C1 segment of cervical spinal cord (tissue), 14 donors: ENCODE measurements around the gene NFE2L1.
A peak's percentile ranks its signal among the peaks of the same experiment; 100 is the strongest.
"Not testable (repeated sequence)": the region's sequence is repeated elsewhere in the genome, so short reads cannot be mapped to it uniquely, and the experiment has no call there.

Experiments
- DNase-seq, 14 donors: peaks; one replicate each; lab custom pipeline; 2025; lab: John Stamatoyannopoulos, UW

NFE2L1 gene

DNA sequence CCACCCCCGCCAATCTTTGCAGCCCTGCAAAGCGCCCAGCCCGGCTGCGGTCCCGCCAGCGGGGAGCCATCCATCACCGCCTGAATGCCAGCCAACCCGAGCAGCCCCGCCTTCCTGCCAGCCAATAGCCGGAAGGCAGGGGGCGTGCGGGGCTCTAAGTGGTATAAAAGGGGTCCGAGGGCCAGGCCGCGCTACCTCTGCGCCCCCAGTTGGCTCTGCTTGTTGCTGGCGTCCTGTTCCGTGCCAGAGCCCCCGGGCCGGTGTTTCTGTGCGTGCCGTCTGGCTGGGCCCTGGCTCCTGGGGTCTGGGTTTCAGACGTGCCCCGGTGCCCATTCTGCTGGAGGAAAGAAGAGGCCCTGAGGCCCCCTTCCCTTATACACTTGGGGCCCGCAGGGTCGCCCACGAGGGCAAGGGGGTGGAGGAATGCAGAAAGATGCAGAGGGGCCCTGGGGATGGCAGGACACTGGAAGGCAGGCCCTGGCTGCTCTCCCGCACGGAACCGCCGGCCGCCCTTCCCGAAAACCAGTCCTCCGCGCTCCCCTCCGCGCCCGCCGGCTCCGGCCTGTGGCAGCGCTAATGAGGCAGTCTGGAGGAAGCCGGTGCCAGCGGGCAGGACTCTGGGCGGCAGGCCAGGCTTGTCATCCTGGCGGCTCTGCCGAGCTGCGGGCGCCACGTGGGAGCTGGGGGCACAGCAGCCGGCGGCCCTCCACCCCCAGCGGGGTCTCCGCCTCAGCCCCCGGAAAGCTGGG lies 24.6 kb upstream of the NFE2L1 start:
- DNase-seq, result peak in 13 of 14 donors; percentile 39 to 90 (median 79)

DNA sequence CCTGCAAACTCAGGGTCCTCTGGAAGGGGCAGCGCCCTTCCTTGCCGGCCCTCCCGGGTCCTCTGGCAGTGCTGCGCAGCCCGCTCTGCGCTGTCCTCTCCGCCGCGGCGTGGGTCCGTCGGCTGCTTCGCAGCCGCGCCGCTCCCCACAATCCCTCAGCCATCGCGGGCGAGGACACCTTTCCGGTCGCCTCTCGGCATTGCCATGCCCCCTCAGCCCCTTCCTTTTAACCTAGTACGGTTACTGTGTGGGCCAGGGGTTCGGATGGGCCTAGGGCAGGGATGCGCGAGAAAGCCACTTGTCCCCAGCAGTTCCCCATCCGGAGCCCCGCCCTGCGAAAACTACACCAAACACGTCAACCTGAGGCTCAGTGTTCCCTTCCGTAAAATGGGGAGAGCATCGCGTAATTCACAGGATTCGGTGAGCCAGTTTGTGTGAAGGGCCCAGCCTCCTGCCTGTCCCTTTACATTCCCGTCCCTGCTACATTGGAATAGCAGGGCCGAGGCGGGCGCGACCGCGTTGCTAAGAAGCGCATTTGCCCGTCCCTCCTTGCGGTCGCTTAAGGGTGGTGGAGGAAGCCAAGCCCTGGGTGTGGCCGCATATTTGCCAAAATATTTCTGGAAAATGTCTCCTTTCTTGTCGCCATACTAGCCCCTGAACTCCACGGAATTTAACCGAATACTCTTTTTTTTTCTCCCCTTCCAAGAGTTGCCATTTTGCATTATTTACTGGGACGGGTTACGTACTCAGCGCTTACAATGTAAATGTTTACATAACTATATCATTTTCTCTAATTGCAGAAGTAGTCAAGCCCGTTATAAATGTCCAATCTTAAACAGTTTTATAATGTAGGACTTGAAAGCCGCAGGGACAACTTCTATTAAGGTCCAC lies 23.8 kb upstream of the NFE2L1 start:
- peak in 6 of 14 donors; percentile 18 to 66 (median 54) for DNase-seq

DNA sequence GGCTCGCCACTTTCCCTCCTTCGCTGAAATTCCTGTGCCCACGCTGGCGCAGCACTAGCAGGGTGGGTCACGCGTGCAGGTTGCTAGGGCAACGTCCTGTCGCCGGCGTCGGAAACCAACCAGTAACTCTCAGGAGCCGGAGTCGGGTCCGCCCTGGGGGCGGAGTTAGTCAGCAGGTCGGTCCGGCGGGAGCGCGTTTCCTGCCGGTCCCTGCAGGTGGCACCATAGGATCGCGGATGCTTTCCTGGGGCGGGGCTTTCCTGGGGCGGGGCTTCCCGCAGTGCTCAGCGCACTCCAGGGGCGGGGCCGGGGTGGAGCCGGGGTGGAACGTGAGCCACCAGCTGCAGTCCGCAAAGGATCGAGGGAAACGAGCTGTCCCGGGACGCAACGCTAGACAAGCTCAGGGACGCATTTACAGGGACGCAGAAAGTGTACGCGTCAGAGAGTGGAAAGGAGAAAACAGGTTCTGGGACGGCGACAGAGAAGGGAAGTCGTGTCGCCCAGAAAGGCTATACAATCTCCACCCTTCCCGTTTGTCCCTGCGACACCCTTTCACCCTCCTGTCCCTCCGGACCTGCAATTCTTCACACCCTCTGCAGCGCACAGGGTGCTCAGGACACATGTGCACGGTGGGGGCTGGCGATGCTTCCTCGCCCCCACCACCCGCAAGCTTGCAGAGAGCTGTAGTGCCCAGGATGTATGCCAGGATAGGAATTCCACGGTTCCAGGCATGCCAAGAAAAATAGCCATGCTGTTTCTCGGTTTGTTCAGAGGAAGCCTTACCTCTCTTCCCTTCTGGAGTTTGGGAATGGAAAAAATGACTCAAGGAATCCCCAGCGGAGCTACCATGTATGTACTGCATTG lies 22.9 kb upstream of the NFE2L1 start:
- DNase-seq, result peak; percentile 79 to 98 (median 96)

DNA sequence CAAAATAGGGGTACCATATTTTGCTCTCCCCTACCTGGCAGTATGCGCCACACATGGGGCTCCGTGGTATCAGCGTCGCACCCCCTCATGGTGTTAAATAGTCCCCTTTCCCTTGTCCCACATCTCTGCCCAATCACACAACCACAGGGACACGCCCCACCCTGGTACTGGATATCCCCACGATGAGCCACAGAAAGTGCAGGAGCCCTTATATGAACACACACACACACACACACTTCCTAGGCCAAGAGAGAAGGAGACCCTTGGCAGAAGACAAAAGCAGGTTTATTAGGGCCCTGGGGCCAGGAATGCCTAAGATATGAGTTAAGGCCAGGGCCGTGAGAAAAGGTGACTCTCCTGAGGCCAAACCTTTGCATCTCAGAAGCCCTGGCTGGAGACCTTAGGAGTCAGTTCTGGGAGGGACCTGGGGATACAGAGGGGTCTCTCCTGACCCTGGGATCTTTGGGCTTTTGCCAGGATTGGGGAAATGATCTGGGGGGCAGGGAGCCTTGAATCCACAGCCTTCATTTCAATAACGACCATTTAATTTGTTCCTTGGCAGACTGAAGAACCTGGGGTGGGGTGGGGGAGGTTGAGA lies 22.2 kb upstream of the NFE2L1 start:
- DNase-seq, result no peak

DNA sequence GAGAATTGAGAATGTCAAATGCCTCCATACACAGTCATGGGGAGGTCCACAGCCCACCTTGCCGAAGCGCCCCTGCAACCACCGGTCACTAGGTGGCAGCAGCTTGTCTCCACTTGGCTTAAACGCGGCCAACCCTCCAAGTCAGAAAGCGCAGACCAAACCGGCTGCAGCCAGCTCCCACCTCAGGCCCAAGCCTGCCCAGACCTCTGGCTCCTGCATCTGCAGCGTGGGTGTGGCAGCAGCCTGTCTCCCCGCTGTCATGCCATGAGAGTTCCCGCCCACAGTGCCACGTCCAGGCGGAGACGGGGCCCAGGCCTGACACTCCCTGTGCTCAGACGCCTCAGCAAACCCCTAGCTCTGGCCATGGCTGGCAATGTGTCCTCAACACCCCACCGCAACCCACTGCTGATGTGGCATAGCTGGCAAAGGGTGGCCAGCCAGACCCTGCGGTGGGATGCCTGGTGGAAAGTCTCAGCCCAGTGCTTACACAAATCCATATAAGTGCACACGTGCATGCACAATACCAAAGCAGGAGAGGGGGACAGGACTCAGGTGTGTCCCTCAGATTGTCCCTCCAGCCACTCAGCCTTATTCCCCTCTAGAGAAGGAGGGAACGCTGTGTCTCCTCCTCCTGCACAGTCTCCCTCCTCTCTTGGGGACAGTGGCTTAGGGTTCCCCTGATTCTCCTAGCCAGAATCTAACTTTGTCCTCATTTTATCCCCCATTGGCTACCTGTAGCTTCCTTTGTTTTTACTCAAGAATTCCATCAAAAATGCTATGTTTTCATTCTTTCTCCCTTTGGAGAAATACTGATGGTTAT lies 21.4 kb upstream of the NFE2L1 start:
- peak in 12 of 14 donors; percentile 32 to 79 (median 65) for DNase-seq

DNA sequence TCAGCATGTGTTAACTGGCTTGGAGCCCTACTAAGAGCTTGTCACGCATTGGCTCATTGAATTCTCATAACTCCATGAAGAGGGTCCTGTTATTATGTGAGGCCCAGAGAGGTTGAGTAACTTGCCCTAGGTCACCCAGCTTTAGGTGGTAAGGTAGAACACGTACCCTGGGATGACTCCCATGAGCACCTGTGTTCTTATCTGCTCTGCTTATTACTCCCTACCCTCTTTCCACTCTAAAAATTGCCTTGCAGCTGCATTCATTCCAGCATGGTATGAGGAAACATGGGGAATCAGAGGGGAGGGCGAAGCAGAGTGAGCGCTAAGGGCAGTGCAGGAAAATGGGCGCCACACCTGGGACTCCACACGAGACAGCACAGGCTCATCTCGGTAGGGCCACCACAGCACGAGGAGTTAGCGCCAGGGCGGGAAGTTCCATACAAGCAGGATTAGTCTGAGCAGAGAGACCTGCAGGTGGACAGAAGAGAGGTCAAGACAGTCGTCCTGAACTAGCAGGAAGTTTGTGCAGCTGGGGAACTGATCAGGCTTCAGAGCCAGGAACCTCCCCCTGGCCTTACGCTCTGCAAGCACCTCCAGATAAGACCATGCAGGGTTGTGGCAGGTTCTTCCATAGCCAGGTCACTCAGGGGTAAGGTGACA lies 20.7 kb upstream of the NFE2L1 start:
- DNase-seq, result no peak

DNA sequence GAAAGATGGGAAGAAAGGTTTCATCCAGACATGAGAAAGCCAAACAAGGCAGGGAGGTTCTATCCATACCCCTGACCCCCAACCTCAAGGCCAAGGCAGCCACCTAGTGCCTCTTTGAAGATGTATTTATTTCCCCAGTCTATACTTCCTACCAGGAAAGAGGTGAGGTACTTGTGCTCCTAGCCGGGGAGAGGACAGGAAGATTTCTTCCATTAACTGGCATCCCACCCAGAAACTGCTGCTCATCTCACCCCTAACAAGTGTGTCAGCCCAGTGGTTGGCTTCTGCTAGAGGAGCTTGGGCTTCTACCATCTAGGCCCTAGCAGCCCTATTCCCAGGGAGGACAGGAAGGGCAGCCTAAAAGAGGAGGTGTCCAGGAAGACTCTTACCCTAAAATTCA lies 19.4 kb upstream of the NFE2L1 start:
- no peak for DNase-seq

DNA sequence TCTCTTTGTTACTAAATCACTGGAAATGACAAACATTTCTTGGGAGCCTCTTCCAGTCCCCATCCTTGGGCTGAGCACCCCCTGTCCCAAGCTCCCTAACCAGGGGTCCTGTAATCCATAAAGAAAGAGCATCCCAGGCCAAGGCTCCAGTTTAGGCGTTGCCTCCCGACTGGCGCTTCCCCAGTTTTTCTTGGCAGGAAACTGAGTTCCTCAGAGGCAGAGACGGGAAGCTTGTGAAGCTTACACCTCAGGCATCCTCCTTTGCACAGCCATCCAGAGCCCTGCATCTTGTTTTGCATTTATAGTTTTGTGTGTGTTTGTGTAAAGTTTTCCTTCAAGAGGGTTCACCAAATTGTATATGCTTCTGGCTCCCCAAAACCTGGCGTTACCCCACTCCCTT lies 17.6 kb upstream of the NFE2L1 start:
- DNase-seq, result peak in 1 of 14 donors; percentile 10

DNA sequence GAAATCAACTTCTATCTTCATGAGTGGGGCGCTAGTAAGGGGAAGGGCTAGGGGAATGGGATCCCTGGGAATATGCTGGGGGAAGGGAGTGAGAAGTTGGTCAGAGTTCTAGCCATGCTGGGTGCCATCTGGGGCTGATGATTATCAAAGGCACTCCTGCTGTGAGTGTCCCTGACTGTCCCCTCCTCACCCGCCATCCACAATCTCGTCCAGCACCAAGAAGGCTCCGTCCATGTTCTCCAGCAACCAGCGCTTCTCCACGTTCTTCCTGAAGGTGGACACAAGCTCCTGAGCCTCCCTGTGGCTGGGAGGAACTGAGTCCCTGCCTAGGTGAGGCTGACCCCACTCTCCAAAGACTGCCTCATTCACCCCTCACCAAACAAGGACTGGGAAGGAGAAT lies 16.2 kb upstream of the NFE2L1 start:
- no peak for DNase-seq

DNA sequence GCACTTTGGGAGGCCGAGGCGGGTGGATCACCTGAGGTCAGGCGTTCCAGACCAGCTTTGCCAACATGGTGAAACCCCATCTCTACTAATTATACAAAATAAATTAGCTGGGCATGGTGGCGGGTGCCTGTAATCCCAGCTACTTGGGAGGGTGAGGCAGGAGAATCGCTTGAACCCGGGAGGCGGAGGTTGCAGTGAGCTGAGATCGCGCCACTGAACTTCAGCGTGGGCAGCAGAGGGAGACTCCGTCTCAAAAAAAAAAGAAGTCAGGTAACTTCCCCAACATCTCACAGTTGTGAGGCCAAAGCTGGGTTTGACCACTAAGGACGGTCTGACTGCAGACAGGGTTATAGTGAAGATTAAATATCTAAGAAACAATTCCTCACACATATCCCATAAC lies 13.4 kb upstream of the NFE2L1 start:
- not testable (repeated sequence) for DNase-seq

DNA sequence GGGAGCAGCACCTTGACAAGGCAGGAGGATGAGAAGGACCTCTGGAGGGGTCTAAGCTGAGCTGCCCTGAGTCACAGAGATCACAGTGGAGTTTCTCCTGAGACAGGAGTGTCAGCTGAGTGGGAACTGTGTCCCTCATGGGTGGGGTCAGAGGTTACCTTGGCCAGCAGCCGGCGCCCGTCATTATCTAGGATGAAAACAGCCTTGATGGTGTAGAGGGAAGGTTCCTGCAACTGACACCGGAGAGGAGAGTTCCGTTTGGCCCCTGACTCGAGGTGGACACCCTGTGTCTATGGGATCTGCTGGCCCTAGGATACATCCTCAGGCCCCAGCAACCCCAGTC lies 11.5 kb upstream of the NFE2L1 start:
- DNase-seq, result no peak

DNA sequence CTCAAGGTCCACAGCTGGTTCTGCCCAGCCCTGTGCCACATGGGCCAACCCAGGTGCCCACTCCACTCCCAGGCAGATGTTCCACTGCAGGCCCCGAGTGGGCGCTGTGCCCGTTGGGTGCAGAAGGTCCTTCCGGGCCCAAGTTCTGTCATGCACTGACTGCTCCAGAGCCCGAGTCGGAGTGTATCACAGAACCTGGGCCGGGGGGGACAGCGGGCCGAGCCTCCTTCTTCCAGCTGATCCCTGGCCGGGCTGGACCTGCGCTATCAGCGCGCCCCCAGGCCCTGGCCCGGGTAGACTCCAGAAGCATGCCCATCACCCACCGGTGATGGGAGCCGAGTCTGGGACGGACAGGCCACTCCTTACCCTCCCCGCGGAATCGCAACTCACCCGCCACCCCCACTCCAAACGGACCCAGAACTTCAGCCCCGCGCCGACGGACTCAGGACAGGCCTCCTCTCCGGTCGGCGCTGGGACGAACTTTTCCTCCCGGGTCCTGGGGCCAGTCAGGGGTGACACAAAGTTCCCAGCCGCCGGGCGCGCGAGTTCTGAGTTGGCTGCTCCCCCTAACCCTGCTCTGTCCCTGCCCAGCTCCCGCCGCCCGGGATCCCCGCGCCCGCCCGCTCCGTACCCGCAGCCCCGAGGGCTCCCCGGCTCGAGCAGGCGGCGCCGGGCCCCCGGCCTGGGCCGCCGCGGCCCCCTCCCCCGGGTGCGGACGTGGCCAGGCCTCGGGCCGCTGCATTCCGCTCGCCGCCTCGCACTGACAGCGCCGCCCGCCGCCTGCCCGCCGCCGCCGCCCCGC lies 10.9 kb upstream of the NFE2L1 start, which contains the start of gene COPZ2:
TSS of gene COPZ2 (minus strand) at position 762 of the 802 bp plus-strand sequence. CDS start at position 742, 20 bp downstream.
- peak in 6 of 14 donors; percentile 3 to 65 (median 42) for DNase-seq

DNA sequence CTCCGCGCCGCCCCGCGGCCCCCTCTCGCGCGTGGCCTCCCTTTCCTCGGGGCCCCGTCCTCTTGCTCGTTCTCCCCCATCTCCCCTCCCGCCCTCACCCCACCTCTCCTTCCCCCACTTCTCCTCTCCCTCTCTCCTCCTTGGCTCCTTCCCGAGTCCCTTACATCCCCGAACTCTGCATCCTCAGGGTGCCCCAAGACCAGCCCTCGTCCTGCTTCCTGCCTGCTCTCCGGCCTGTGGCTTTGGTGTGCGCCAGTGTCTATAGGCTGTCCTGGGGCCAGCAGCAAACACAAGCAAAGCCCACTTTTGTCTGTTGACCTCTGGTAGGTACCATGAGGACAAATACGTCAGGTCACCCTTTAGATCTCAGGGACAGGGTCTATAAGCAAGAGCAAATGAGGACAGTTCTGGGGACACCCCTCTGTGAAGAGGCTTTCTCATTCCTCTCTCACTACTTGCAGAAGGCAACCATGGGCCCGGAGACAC lies 10.3 kb upstream of the NFE2L1 start:
- DNase-seq, result no peak

DNA sequence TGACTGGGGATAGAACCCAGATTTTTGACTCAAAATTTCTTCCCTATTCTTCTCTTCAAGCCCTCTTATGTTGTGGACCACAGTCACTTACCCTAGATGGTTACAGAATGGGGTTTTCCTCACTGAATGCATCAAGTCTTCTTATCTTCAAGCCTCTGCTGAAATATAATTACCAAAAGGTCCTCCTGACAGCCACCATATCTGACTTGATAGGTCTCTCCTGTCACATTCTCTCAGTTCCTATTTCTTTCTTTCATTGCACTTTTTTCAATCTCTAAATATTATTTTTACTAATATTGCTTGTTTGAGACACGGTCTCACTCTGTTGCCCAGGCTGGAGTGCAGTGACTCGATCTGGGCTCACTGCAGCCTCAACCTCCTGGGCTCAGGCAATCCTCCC lies 9.5 kb upstream of the NFE2L1 start:
- DNase-seq, result no peak

DNA sequence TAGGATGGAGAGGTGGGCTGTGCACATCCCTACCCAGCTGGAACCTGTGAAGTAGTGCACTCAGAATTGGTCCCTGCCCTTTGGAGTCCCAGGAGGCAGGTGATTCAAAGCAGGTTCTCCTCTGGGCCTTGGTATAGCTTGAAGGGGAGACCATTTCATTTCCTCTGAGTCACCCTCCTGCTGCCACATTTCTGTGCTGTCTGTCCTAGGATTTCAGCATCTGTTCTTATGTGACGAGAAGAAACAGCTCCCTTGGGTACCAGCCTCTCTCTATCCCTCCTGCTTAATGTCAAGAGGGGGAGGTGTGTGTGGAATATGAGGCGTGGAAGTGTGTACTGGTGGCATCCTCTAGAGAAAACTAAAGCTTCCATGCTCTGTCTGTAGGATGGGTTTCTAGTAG lies 5.0 kb upstream of the NFE2L1 start:
- no peak for DNase-seq

DNA sequence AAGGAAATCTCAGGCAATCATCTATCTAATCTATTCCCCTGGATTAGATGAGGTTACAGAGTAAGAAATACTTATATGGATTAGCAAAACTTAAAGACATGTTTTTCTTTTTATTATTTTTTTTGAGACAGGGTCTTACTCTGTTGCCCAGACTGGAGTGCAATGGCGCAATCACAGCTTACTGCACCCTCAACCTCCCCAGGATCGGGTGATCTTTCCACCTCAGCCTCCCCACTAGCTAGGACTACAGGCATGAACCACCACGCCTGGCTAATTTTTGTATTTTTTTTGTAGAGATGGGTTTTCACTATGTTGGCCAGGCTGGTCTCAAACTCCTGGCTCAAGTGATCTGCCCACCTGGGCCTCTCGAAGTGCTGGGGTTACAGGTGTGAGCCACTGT lies 3.3 kb upstream of the NFE2L1 start:
- no peak for DNase-seq

DNA sequence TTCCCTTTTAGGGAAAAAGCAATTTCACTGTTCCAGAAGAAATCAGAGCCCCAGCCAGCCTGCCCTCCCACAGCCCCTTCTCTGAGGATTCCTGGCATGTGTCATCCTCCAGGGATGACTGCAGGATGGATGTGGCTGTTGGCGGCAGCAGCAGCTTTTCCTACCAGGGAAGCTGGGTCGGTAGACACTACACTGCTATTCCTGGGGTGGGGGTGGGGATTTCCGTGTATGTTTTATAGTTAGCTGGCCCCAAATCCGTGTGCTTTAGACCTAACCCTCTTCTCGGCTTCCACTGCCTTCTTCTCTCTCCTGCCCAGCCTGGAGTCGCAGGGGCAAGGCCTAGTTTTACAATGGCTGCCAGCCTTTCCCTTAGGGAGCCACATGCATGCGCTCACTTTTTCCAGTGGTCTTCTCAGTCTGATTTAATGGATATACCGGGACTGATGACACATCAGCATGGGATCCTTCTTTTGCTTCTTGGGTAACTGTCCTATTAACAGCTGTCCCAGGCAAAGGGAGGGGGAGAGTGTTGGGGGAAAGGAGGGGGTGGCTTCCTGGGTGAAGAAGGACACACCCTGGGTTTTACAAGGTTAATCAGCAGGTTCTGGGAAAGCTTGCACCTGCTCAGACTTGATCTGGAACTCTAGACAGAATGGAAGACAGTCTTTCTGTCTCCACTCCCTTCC lies 2.7 kb upstream of the NFE2L1 start:
- no peak for DNase-seq

DNA sequence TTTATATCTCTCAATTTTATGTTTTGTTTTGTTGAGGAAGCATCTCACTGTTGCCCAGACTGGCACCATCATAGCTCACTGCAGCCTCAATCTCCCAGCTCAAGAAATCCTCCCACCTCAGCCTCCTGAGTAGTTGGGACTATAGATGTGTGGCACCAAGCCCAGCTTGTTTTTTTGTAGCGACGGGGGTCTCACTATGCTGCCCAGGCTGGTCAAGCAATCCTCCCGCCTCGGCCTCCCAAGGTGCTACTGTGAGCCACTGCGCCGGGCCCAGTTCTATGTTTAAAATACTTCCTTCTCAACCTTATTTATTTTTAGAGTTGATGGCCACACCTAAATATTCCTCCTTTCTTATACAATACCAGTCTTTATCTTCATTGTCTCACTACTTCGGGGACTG lies 1.9 kb upstream of the NFE2L1 start:
- DNase-seq, result no peak
